Smooth muscle cell (in vitro differentiated cells): Measurements from ENCODE around the gene CLSTN2. TPM values are rescaled to one million over a fixed set of nuclear protein-coding genes. Genes with fewer than 3 reads are reported as not detected.

Experiments used
- DNase-seq: peaks from one replicate; lab custom pipeline; 2025; ENCODE audit not compliant: unreplicated experiment; lab: John Stamatoyannopoulos, UW
- H2AFZ ChIP-seq: fragments of 200-600 bp; sonication (generic); 2 replicates; pipeline ENCODE4 v1.6.0; 2016; ENCODE audit warnings: antibody characterized with exemption, low read depth, mild to moderate bottlenecking
- H3F3A ChIP-seq: fragments of 200-600 bp; sonication (generic); 2 replicates; pipeline ENCODE4 v1.6.0; 2017; ENCODE audit warnings: antibody characterized with exemption, low read depth
- H3K27ac ChIP-seq: fragments of 200-600 bp; sonication (generic); 2 replicates; pipeline ENCODE4 v1.5.1; 2016; ENCODE audit warnings: low read depth, mild to moderate bottlenecking
- H3K27me3 ChIP-seq: fragments of 200-600 bp; sonication (generic); 2 replicates; pipeline ENCODE4 v1.6.1; 2016; ENCODE audit warnings: low read depth, mild to moderate bottlenecking
- H3K36me3 ChIP-seq: fragments of 200-600 bp; sonication (generic); 2 replicates; pipeline ENCODE4 v1.5.1; 2016; ENCODE audit warnings: low read depth
- H3K4me1 ChIP-seq: fragments of 200-600 bp; sonication (generic); 2 replicates; pipeline ENCODE4 v1.5.1; 2016; ENCODE audit warnings: low read depth
- H3K4me2 ChIP-seq: fragments of 200-600 bp; sonication (generic); 2 replicates; pipeline ENCODE4 v1.6.0; 2016; ENCODE audit warnings: mild to moderate bottlenecking
- H3K4me3 ChIP-seq: fragments of 200-600 bp; sonication (generic); 2 replicates; pipeline ENCODE4 v1.5.1; 2016; ENCODE audit warnings: mild to moderate bottlenecking
- H3K79me2 ChIP-seq: fragments of 200-600 bp; sonication (generic); 2 replicates; pipeline ENCODE4 v1.6.0; 2016; ENCODE audit warnings: low read depth, mild to moderate bottlenecking
- H3K9ac ChIP-seq: fragments of 200-600 bp; sonication (generic); 2 replicates; pipeline ENCODE4 v1.6.0; 2016; ENCODE audit warnings: low read depth
- H3K9me3 ChIP-seq: fragments of 200-600 bp; sonication (generic); replicated peaks from 2 replicates; pipeline ENCODE4 v1.5.1; 2016; ENCODE audit warnings: low read depth
- H4K20me1 ChIP-seq: fragments of 200-600 bp; sonication (generic); 2 replicates; pipeline ENCODE4 v1.6.0; 2016; ENCODE audit warnings: low read depth
- WGBS: methylation state at CpG from one replicate; pipeline ENCODE4 v1.1.7; 2016; ENCODE audit warnings: low lambda C conversion rate; 5-methylcytosine and 5-hydroxymethylcytosine counted together
- polyA plus RNA-seq: library from polyadenylated mRNA; unstranded; fragments of >200 nt; fragmentation: Nextera tagmentation; extraction: Ambion mirVana; gene quantifications from 2 replicates; pipeline ENCODE4 v1.2.1, GENCODE V29; 2016
- total RNA-seq: library from RNA; depleted of rRNA; stranded (reverse); fragments of >200 nt; gene quantifications from 2 replicates; pipeline ENCODE4 v1.2.3, GENCODE V29; 2014
- TF ChIP-seq, protein P1 (sequence below): fragments of 200-600 bp; sonication (generic); IDR thresholded peaks from 2 replicates; pipeline ENCODE4 v1.5.1; 2017; ENCODE audit warnings: borderline replicate concordance, mild to moderate bottlenecking, antibody characterized with exemption; ENCODE audit not compliant: insufficient read depth, poor library complexity, severe bottlenecking

The CLSTN2 gene
- total and polyA plus RNA-seq, 2 experiments from 2014 or later = 0.91 to 1.5 TPM

DNA sequence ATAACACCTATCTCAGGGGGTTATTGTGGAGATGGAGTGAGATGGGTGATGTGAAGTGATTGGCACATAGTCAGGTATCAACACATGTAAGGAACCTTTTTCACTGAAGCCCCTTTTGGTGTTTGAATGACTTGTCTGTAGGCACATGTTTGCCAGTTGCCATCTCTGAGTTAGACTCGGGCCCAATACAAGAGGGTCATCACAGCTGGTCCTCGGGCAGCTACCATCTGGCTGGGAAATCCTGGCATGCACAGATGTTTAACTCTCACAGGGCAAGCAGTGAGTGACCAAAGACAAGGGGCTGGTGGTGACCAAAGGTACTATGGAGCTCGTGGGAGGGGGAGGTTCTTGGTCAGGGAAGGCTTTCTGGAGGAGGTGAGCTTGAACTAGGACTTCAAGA, 118.8 kb downstream of the CLSTN2 start:
- no peaks in the 10 kb centered on the region for H4K20me1 ChIP-seq
- no peaks in the 10 kb centered on the region for H3K9me3 ChIP-seq
- H3F3A ChIP-seq = no peaks in the 10 kb centered on the region
- H3K4me1 ChIP-seq = no peaks in the 10 kb centered on the region
- no peak overlapping the region for H3K4me2 ChIP-seq
- TF ChIP-seq, protein P1, sequence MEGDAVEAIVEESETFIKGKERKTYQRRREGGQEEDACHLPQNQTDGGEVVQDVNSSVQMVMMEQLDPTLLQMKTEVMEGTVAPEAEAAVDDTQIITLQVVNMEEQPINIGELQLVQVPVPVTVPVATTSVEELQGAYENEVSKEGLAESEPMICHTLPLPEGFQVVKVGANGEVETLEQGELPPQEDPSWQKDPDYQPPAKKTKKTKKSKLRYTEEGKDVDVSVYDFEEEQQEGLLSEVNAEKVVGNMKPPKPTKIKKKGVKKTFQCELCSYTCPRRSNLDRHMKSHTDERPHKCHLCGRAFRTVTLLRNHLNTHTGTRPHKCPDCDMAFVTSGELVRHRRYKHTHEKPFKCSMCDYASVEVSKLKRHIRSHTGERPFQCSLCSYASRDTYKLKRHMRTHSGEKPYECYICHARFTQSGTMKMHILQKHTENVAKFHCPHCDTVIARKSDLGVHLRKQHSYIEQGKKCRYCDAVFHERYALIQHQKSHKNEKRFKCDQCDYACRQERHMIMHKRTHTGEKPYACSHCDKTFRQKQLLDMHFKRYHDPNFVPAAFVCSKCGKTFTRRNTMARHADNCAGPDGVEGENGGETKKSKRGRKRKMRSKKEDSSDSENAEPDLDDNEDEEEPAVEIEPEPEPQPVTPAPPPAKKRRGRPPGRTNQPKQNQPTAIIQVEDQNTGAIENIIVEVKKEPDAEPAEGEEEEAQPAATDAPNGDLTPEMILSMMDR = no peak
- H3K9ac ChIP-seq = no peak overlapping the region
- no peak overlapping the region for H3K4me3 ChIP-seq
- no peaks in the 10 kb centered on the region for H3K27me3 ChIP-seq
- no peak overlapping the region for H3K27ac ChIP-seq
- no peak overlapping the region for H2AFZ ChIP-seq
- no peaks in the 10 kb centered on the region for H3K36me3 ChIP-seq
- no peaks in the 10 kb centered on the region for H3K79me2 ChIP-seq
- DNase-seq = no peak
- WGBS = 93% methylated on average over 3 of the region's 3 CpGs

DNA sequence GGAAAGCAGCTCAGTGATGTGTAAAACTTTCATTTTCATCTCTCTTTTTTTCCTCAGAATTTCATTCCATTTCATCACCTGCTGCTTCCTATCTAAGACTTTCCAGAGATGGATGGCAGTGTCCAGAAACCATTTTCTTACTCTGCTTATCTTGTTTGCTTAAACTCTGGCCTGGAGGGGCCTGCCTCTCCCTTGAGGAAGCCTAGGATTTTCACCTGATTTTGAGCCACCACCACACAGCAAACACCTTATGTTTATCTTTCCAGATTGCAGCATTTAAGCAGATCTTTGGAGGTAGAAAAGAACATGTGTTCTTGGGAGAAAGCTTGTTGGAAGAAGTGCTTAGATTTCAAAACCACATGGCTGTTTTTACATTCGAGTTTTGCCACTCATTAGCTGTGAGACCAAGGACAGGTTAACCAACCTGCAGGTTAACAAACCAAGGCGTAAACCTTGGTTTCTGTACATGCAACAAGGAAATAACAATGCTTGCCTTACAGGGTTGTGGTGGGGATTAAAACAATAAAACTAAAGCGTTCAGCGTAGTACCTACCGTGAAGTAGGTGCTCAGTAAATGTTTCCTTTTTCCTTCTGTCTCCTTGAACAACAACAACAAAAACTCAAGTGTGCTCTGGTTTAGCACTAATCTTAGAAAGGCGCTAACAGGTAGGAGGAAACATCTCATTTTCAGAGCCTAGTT, 120.3 kb downstream of the CLSTN2 start:
- no peak overlapping the region for H3K4me2 ChIP-seq
- H3K4me3 ChIP-seq = no peak overlapping the region
- H3K9me3 ChIP-seq = no peaks in the 10 kb centered on the region
- no peaks in the 10 kb centered on the region for H3K27me3 ChIP-seq
- H3K36me3 ChIP-seq = no peaks in the 10 kb centered on the region
- H3K27ac ChIP-seq = no peak overlapping the region
- 96% methylated on average over 6 of the region's 6 CpGs for WGBS
- H2AFZ ChIP-seq = no peak overlapping the region
- no peaks in the 10 kb centered on the region for H3K79me2 ChIP-seq
- TF ChIP-seq, protein P1 = no peak
- H3F3A ChIP-seq = no peaks in the 10 kb centered on the region
- no peak for DNase-seq
- H3K4me1 ChIP-seq = no peaks in the 10 kb centered on the region
- H4K20me1 ChIP-seq = no peaks in the 10 kb centered on the region
- H3K9ac ChIP-seq = no peak overlapping the region

DNA sequence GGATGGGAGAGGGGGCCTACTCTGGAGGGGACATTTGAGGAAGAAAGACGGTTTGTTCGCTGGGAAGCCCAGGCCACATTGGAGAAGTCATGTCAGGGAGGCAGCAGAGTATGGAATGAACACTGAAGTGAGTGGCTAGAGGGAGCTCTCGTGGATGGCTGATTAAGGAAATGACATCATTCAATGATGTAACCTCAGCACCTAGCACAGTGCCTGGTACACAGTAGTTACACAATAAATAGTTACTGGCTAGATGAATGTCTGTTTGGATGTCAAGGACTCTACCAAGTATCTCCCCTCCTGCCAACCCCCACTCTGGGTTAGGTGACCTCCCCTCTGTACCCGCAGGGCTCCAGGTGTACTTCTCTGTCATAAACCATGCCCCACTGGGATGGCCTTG, 121.1 kb downstream of the CLSTN2 start:
- Histone ChIP-seq H3K9me3 (no peaks in the 10 kb centered on the region), H3K4me2 (no peak overlapping the region), H3K36me3 (no peaks in the 10 kb centered on the region), H3K9ac (no peak overlapping the region), H2AFZ (no peak overlapping the region), H3K79me2 (no peaks in the 10 kb centered on the region), H3K4me3 (no peak overlapping the region), H3K27me3 (no peaks in the 10 kb centered on the region), H3K4me1 (no peaks in the 10 kb centered on the region), H3F3A (no peaks in the 10 kb centered on the region), H3K27ac (no peak overlapping the region), H4K20me1 (no peaks in the 10 kb centered on the region)
- no peak for DNase-seq
- 89% methylated on average over 4 of the region's 4 CpGs for WGBS
- TF ChIP-seq, protein P1 = no peak

DNA sequence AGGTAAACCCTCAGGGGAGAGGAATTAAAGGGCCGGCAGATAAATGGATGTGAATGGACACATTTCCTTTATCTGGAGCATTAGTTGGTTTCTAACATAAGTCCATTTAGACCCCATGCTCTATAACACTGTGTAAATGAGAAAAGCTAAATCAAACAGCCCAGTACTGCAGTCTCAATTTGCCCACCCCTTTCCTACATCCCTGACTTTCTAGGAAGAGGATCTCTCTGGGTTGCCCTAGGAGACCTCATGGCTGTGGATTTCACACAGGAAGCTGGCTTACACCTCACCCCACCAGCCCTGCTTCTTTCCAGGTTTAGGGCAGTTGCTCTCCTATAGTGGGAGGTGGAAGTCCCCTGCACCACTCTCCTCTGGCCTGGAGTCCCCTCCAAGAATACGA, 126.2 kb downstream of the CLSTN2 start:
- Histone ChIP-seq H3K36me3 (no peaks in the 10 kb centered on the region), H3K27ac (no peak overlapping the region), H3K79me2 (no peaks in the 10 kb centered on the region), H3K4me1 (no peaks in the 10 kb centered on the region), H3K4me3 (no peak overlapping the region), H3F3A (no peaks in the 10 kb centered on the region), H3K4me2 (no peak overlapping the region), H4K20me1 (no peaks in the 10 kb centered on the region), H3K27me3 (no peaks in the 10 kb centered on the region), H2AFZ (no peak overlapping the region), H3K9ac (no peak overlapping the region), H3K9me3 (no peaks in the 10 kb centered on the region)
- TF ChIP-seq, protein P1 = no peak
- WGBS = 98% methylated on average over 2 of the region's 2 CpGs
- no peak for DNase-seq
